A673 (cell line): ENCODE measurements around the gene PLCL1.

Experiments
- EZH2 ChIP-seq: fragments of 200-600 bp; sonication (generic); IDR thresholded peaks from 2 replicates; pipeline ENCODE4 v1.6.1; 2017; ENCODE audit warnings: borderline replicate concordance, low read depth, mild to moderate bottlenecking, mixed read lengths, antibody characterized with exemption, low read length; ENCODE audit not compliant: poor library complexity, severe bottlenecking
- TF ChIP-seq, protein P1 (sequence below): fragments of 300-800, 200-600 bp; sonication (generic); conservative IDR thresholded peaks from 2 replicates; pipeline ENCODE4 v1.5.1; 2017; ENCODE audit warnings: low read depth, mild to moderate bottlenecking, antibody characterized with exemption, low read length, moderate library complexity, mixed read lengths

DNA sequence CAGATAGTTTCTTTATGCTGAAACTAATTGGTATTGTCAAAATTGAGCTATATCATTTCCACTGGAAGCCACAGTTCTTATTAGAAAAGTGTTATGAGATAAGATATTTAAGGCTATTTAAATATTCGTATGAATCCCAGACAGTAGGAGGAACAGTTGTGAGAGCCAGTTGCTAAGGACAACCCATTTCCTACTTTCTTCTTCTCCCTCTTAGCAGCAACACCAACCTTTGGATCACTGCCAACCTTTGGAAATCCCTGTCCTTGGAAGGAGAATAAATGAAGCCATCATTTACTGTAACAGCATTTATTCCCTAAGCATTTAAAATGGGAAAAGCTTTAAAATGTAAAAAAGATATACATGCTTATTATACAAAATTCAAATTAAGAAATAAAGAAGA, 85.8 kb downstream of the PLCL1 start:
- no peak for TF ChIP-seq EZH2
- TF ChIP-seq, protein P1, sequence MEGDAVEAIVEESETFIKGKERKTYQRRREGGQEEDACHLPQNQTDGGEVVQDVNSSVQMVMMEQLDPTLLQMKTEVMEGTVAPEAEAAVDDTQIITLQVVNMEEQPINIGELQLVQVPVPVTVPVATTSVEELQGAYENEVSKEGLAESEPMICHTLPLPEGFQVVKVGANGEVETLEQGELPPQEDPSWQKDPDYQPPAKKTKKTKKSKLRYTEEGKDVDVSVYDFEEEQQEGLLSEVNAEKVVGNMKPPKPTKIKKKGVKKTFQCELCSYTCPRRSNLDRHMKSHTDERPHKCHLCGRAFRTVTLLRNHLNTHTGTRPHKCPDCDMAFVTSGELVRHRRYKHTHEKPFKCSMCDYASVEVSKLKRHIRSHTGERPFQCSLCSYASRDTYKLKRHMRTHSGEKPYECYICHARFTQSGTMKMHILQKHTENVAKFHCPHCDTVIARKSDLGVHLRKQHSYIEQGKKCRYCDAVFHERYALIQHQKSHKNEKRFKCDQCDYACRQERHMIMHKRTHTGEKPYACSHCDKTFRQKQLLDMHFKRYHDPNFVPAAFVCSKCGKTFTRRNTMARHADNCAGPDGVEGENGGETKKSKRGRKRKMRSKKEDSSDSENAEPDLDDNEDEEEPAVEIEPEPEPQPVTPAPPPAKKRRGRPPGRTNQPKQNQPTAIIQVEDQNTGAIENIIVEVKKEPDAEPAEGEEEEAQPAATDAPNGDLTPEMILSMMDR: no peak
